ENCODE measurements around the gene CHI3L1. TPM values are rescaled to one million over a fixed set of nuclear protein-coding genes. Genes with fewer than 3 reads are reported as not detected.

The CHI3L1 gene
- total and polyA plus RNA-seq, 5 experiments from 2014 or later: not detected

- H3K9me3 Mint-ChIP-seq: peaks cover 0 to 2% (median 0%) of the 10 kb centered on the region in 9 donors
- H3K27ac Mint-ChIP-seq: peak overlapping the region in 1 of 10 donors; percentile 67
- peaks cover 0 to 7% (median 3%) of the 10 kb centered on the region in 4 donors for H3K4me1 Mint-ChIP-seq
- DNase-seq (no peak), ATAC-seq (no peak)
- no peaks in the 10 kb centered on the region for H3K36me3 Mint-ChIP-seq
- no peak overlapping the region for H3K4me3 Mint-ChIP-seq
- POLR2A ChIA-PET: interaction anchor here (0.6 kb wide), 1 partner anchor 852 kb away, joined by 3 read pairs; no protein-coding TSS in a partner anchor
- peaks cover 1 to 22% (median 7%) of the 10 kb centered on the region in 5 donors for H3K27me3 Mint-ChIP-seq
Observed at GRCh38 chr1:203168991-203169390, 17.5 kb downstream of the CHI3L1 start.

- H3K9me3 Mint-ChIP-seq: peaks cover 0 to 2% (median 0%) of the 10 kb centered on the region in 9 donors
- ATAC-seq (no peak), DNase-seq (no peak)
- POLR2A ChIA-PET: interaction anchor here (0.6 kb wide), 1 partner anchor 851 kb away, joined by 3 read pairs; no protein-coding TSS in a partner anchor
- H3K4me1 Mint-ChIP-seq: peaks cover 0 to 7% (median 0%) of the 10 kb centered on the region in 4 donors
- H3K36me3 Mint-ChIP-seq: no peaks in the 10 kb centered on the region
- no peak overlapping the region for H3K27ac Mint-ChIP-seq
- H3K27me3 Mint-ChIP-seq: peaks cover 1 to 25% (median 7%) of the 10 kb centered on the region in 5 donors
- no peak overlapping the region for H3K4me3 Mint-ChIP-seq
Observed at GRCh38 chr1:203168256-203168786, 18.2 kb downstream of the CHI3L1 start.

- Mint-ChIP-seq H3K27ac (no peak overlapping the region), H3K4me3 (no peak overlapping the region), H3K9me3 (peaks cover 0 to 2% (median 0%) of the 10 kb centered on the region in 9 donors), H3K4me1 (peaks cover 0 to 7% (median 0%) of the 10 kb centered on the region in 4 donors), H3K27me3 (peaks cover 4 to 30% (median 11%) of the 10 kb centered on the region in 5 donors), H3K36me3 (no peaks in the 10 kb centered on the region)
- POLR2A ChIA-PET: no interaction called here
- DNase-seq (no peak), ATAC-seq (no peak)
Observed at GRCh38 chr1:203167913-203168200, 18.6 kb downstream of the CHI3L1 start.

GRCh38 chr1:203167026-203167912 lies 19.2 kb downstream of the CHI3L1 start:
- no peak overlapping the region for H3K4me3 Mint-ChIP-seq
- no peak for ATAC-seq
- no peak overlapping the region for H3K27ac Mint-ChIP-seq
- peaks cover 0 to 2% (median 0%) of the 10 kb centered on the region in 9 donors for H3K9me3 Mint-ChIP-seq
- POLR2A ChIA-PET: no interaction called here
- H3K27me3 Mint-ChIP-seq: peaks cover 5 to 34% (median 17%) of the 10 kb centered on the region in 5 donors
- no peak for DNase-seq
- peaks cover 0 to 7% (median 0%) of the 10 kb centered on the region in 4 donors for H3K4me1 Mint-ChIP-seq
- no peaks in the 10 kb centered on the region for H3K36me3 Mint-ChIP-seq

GRCh38 chr1:203166192-203166940 lies 20.1 kb downstream of the CHI3L1 start:
- Mint-ChIP-seq H3K36me3 (no peaks in the 10 kb centered on the region), H3K27ac (no peak overlapping the region), H3K4me3 (no peak overlapping the region), H3K4me1 (peaks cover 0 to 7% (median 0%) of the 10 kb centered on the region in 4 donors), H3K27me3 (peaks cover 5 to 34% (median 17%) of the 10 kb centered on the region in 5 donors), H3K9me3 (peaks cover 0 to 2% (median 0%) of the 10 kb centered on the region in 9 donors)
- DNase-seq (no peak), ATAC-seq (no peak)
- POLR2A ChIA-PET: no interaction called here

GRCh38 chr1:203165800-203166161 lies 20.7 kb downstream of the CHI3L1 start:
- peaks cover 0 to 7% (median 0%) of the 10 kb centered on the region in 4 donors for H3K4me1 Mint-ChIP-seq
- ATAC-seq (no peak), DNase-seq (no peak)
- no peak overlapping the region for H3K27ac Mint-ChIP-seq
- POLR2A ChIA-PET: no interaction called here
- H3K4me3 Mint-ChIP-seq: no peak overlapping the region
- H3K27me3 Mint-ChIP-seq: peaks cover 5 to 34% (median 17%) of the 10 kb centered on the region in 5 donors
- peaks cover 0 to 2% (median 0%) of the 10 kb centered on the region in 9 donors for H3K9me3 Mint-ChIP-seq
- no peaks in the 10 kb centered on the region for H3K36me3 Mint-ChIP-seq

- POLR2A ChIA-PET: no interaction called here
- no peak overlapping the region for H3K4me3 Mint-ChIP-seq
Observed at GRCh38 chr1:203165101-203165799, 21.3 kb downstream of the CHI3L1 start.

GRCh38 chr1:203163891-203164635 lies 22.4 kb downstream of the CHI3L1 start:
- Mint-ChIP-seq H3K36me3 (peaks cover 0 to 3% (median 0%) of the 10 kb centered on the region in 3 donors), H3K9me3 (peaks cover 0 to 6% (median 0%) of the 10 kb centered on the region in 9 donors), H3K27ac (no peak overlapping the region), H3K27me3 (peaks cover 5 to 34% (median 20%) of the 10 kb centered on the region in 5 donors), H3K4me3 (no peak overlapping the region), H3K4me1 (peaks cover 0 to 7% (median 0%) of the 10 kb centered on the region in 4 donors)
- no peak for ATAC-seq
- POLR2A ChIA-PET: no interaction called here
- no peak for DNase-seq

More at GRCh38 chr1:203165101-203165799, 21.3 kb downstream of the CHI3L1 start:
- ATAC-seq (no peak), DNase-seq (no peak)
- Mint-ChIP-seq H3K9me3 (peaks cover 0 to 2% (median 0%) of the 10 kb centered on the region in 9 donors), H3K27ac (no peak overlapping the region), H3K36me3 (no peaks in the 10 kb centered on the region), H3K4me1 (peaks cover 0 to 7% (median 0%) of the 10 kb centered on the region in 4 donors), H3K27me3 (peaks cover 5 to 34% (median 17%) of the 10 kb centered on the region in 5 donors)

GRCh38 chr1:203162403-203162802 lies 24.1 kb downstream of the CHI3L1 start:
- H3K9me3 Mint-ChIP-seq: peaks cover 0 to 18% (median 5%) of the 10 kb centered on the region in 9 donors
- H3K4me1 Mint-ChIP-seq: peaks cover 0 to 7% (median 0%) of the 10 kb centered on the region in 4 donors
- H3K36me3 Mint-ChIP-seq: peaks cover 0 to 5% (median 0%) of the 10 kb centered on the region in 3 donors
- DNase-seq (no peak), ATAC-seq (no peak)
- POLR2A ChIA-PET: no interaction called here
- no peak overlapping the region for H3K27ac Mint-ChIP-seq
- H3K27me3 Mint-ChIP-seq: peaks cover 8 to 34% (median 20%) of the 10 kb centered on the region in 5 donors
- H3K4me3 Mint-ChIP-seq: no peak overlapping the region

- Mint-ChIP-seq H3K27me3 (peaks cover 8 to 34% (median 20%) of the 10 kb centered on the region in 5 donors), H3K36me3 (peaks cover 0 to 5% (median 0%) of the 10 kb centered on the region in 3 donors), H3K4me1 (peaks cover 0 to 7% (median 0%) of the 10 kb centered on the region in 4 donors), H3K27ac (no peak overlapping the region), H3K4me3 (no peak overlapping the region), H3K9me3 (peaks cover 0 to 18% (median 5%) of the 10 kb centered on the region in 9 donors)
- DNase-seq: no peak
- ATAC-seq: no peak
- POLR2A ChIA-PET: no interaction called here
Observed at GRCh38 chr1:203161703-203162102, 24.8 kb downstream of the CHI3L1 start.

- Mint-ChIP-seq H3K27me3 (peaks cover 9 to 29% (median 20%) of the 10 kb centered on the region in 5 donors), H3K27ac (no peak overlapping the region), H3K4me3 (no peak overlapping the region)
Observed at GRCh38 chr1:203161175-203161574, 25.3 kb downstream of the CHI3L1 start.

More at GRCh38 chr1:203161175-203161574, 25.3 kb downstream of the CHI3L1 start:
- Mint-ChIP-seq H3K4me1 (peaks cover 0 to 2% (median 0%) of the 10 kb centered on the region in 4 donors), H3K9me3 (peaks cover 0 to 18% (median 5%) of the 10 kb centered on the region in 9 donors), H3K36me3 (peaks cover 0 to 5% (median 0%) of the 10 kb centered on the region in 3 donors)
- no peak for ATAC-seq
- POLR2A ChIA-PET: no interaction called here
- DNase-seq: no peak
